ENCODE data around the gene CDH4.

CDH4 gene

GRCh38 chr20:61690993-61691838 lies 439.2 kb downstream of the CDH4 start:
- Histone ChIP-seq H3K27me3 (ENCODE audit: low read length) (no peaks in the 10 kb centered on the region), H2AFZ (ENCODE audit: low read depth, low read length, severe bottlenecking) (no peak overlapping the region), H3K9ac (ENCODE audit: low read length) (no peak overlapping the region), H3F3A (ENCODE audit: insufficient read depth) (no peaks in the 10 kb centered on the region), H4K20me1 (ENCODE audit: low read depth, low read length) (no peaks in the 10 kb centered on the region), H3K9me2 (replicated peaks; ENCODE audit: insufficient read depth, low read length) (no peaks in the 10 kb centered on the region), H3K9me3 (ENCODE audit: insufficient read depth, low read length) (no peaks in the 10 kb centered on the region), H3K36me3 (ENCODE audit: low read length) (no peaks in the 10 kb centered on the region), H3K4me3 (ENCODE audit: insufficient read depth, low read length, poor library complexity, severe bottlenecking) (no peak overlapping the region), H3K27ac (ENCODE audit: low read depth, low read length) (no peak overlapping the region), H3K4me2 (ENCODE audit: low read depth, low read length, poor library complexity, severe bottlenecking) (no peak overlapping the region), H3K79me2 (ENCODE audit: insufficient read depth, low read length) (no peaks in the 10 kb centered on the region)
- TF ChIP-seq EZH2phosphoT487 (conservative IDR thresholded peaks at IDR 0.05; ENCODE audit: low read length): no peak
- TF ChIP-seq, protein P1, sequence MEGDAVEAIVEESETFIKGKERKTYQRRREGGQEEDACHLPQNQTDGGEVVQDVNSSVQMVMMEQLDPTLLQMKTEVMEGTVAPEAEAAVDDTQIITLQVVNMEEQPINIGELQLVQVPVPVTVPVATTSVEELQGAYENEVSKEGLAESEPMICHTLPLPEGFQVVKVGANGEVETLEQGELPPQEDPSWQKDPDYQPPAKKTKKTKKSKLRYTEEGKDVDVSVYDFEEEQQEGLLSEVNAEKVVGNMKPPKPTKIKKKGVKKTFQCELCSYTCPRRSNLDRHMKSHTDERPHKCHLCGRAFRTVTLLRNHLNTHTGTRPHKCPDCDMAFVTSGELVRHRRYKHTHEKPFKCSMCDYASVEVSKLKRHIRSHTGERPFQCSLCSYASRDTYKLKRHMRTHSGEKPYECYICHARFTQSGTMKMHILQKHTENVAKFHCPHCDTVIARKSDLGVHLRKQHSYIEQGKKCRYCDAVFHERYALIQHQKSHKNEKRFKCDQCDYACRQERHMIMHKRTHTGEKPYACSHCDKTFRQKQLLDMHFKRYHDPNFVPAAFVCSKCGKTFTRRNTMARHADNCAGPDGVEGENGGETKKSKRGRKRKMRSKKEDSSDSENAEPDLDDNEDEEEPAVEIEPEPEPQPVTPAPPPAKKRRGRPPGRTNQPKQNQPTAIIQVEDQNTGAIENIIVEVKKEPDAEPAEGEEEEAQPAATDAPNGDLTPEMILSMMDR (IDR thresholded peaks at IDR 0.05; ENCODE audit: insufficient read depth, low read length, poor library complexity, severe bottlenecking): no peak

GRCh38 chr20:61691978-61692377 lies 439.9 kb downstream of the CDH4 start:
- no peaks in the 10 kb centered on the region for H4K20me1 ChIP-seq (ENCODE audit: low read depth, low read length)
- no peak overlapping the region for H3K27ac ChIP-seq (ENCODE audit: low read depth, low read length)
- H3K36me3 ChIP-seq (ENCODE audit: low read length): no peaks in the 10 kb centered on the region
- H3F3A ChIP-seq (ENCODE audit: insufficient read depth): no peaks in the 10 kb centered on the region
- H3K9me2 ChIP-seq (replicated peaks; ENCODE audit: insufficient read depth, low read length): no peaks in the 10 kb centered on the region
- no peaks in the 10 kb centered on the region for H3K79me2 ChIP-seq (ENCODE audit: insufficient read depth, low read length)
- H2AFZ ChIP-seq (ENCODE audit: low read depth, low read length, severe bottlenecking): no peak overlapping the region
- TF ChIP-seq EZH2phosphoT487 (conservative IDR thresholded peaks at IDR 0.05; ENCODE audit: low read length): no peak
- TF ChIP-seq, protein P1 (IDR thresholded peaks at IDR 0.05; ENCODE audit: insufficient read depth, low read length, poor library complexity, severe bottlenecking): no peak
- H3K9me3 ChIP-seq (ENCODE audit: insufficient read depth, low read length): no peaks in the 10 kb centered on the region
- no peak overlapping the region for H3K4me3 ChIP-seq (ENCODE audit: insufficient read depth, low read length, poor library complexity, severe bottlenecking)
- no peak overlapping the region for H3K4me2 ChIP-seq (ENCODE audit: low read depth, low read length, poor library complexity, severe bottlenecking)
- no peak overlapping the region for H3K9ac ChIP-seq (ENCODE audit: low read length)
- no peaks in the 10 kb centered on the region for H3K27me3 ChIP-seq (ENCODE audit: low read length)

GRCh38 chr20:61692479-61692878 lies 440.4 kb downstream of the CDH4 start:
- H3K27ac ChIP-seq (ENCODE audit: low read depth, low read length): no peak overlapping the region
- H3K4me3 ChIP-seq (ENCODE audit: insufficient read depth, low read length, poor library complexity, severe bottlenecking): no peak overlapping the region
- H3K9me3 ChIP-seq (ENCODE audit: insufficient read depth, low read length): no peaks in the 10 kb centered on the region
- H2AFZ ChIP-seq (ENCODE audit: low read depth, low read length, severe bottlenecking): no peak overlapping the region
- H4K20me1 ChIP-seq (ENCODE audit: low read depth, low read length): no peaks in the 10 kb centered on the region
- no peaks in the 10 kb centered on the region for H3K9me2 ChIP-seq (replicated peaks; ENCODE audit: insufficient read depth, low read length)
- no peak for TF ChIP-seq EZH2phosphoT487 (conservative IDR thresholded peaks at IDR 0.05; ENCODE audit: low read length)
- TF ChIP-seq, protein P1 (IDR thresholded peaks at IDR 0.05; ENCODE audit: insufficient read depth, low read length, poor library complexity, severe bottlenecking): no peak
- no peaks in the 10 kb centered on the region for H3K36me3 ChIP-seq (ENCODE audit: low read length)
- H3K4me2 ChIP-seq (ENCODE audit: low read depth, low read length, poor library complexity, severe bottlenecking): no peak overlapping the region
- no peaks in the 10 kb centered on the region for H3K79me2 ChIP-seq (ENCODE audit: insufficient read depth, low read length)
- H3F3A ChIP-seq (ENCODE audit: insufficient read depth): no peaks in the 10 kb centered on the region
- no peaks in the 10 kb centered on the region for H3K27me3 ChIP-seq (ENCODE audit: low read length)
- H3K9ac ChIP-seq (ENCODE audit: low read length): no peak overlapping the region
